SK-N-SH (cell line): Measurements from ENCODE around the gene KRTAP10-8.

Experiments
- EP300 ChIP-seq, 2 experiments: IDR thresholded peaks; 2 replicates each; pipeline versions ENCODE4 v1.4.0 to v1.6.1; 2012; ENCODE audit warnings: borderline replicate concordance in 1 of 2, low read depth in 1 of 2, low read length in 1 of 2
- EZH2phosphoT487 ChIP-seq: fragments of 200-600 bp; sonication (generic); IDR thresholded peaks from 2 replicates; pipeline ENCODE4 v1.6.1; 2017; ENCODE audit warnings: low read depth, mixed run types, mild to moderate bottlenecking, antibody characterized with exemption, moderate library complexity, borderline replicate concordance
- POLR2AphosphoS5 ChIP-seq: IDR thresholded peaks from 2 replicates; pipeline ENCODE4 v1.6.1; 2012; ENCODE audit warnings: low read depth, low read length
- SMC3 ChIP-seq: IDR thresholded peaks from 2 replicates; pipeline ENCODE4 v1.6.1; 2012; ENCODE audit warnings: low read depth, low read length, improper control_type of control experiment
- TF ChIP-seq, protein P1 (sequence below): fragments of 200-600 bp; sonication (generic); IDR thresholded peaks from 2 replicates; pipeline ENCODE4 v1.6.1; 2017; ENCODE audit warnings: antibody characterized with exemption, mild to moderate bottlenecking, moderate library complexity
- TF ChIP-seq, protein P2 (sequence below): IDR thresholded peaks from 2 replicates; pipeline ENCODE4 v1.6.1; 2012; ENCODE audit warnings: mild to moderate bottlenecking, low read depth, low read length, moderate library complexity
- TF ChIP-seq, protein P3 (sequence below): IDR thresholded peaks from 2 replicates; pipeline ENCODE4 v1.4.0; 2012; ENCODE audit warnings: low read depth, borderline replicate concordance

DNA sequence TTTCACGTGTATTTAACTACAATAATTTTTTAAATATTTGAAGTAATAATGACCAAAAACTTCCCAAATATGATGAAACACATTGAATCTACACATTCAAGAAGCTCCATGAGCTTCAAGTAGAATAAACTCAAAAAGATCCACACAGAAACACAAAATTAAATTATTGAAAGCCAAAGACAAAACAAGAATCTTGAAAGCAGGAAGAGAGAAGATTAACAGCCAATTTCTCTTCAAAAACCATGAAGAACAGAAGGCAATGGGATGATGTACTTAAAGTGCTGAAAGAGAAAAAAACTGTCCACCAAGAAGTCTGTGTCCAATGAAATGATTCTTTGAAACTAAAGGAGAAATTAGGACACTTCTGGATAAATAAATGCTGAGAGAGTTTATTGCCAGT lies 20.2 kb downstream of the KRTAP10-8 start:
- TF ChIP-seq, protein P1, sequence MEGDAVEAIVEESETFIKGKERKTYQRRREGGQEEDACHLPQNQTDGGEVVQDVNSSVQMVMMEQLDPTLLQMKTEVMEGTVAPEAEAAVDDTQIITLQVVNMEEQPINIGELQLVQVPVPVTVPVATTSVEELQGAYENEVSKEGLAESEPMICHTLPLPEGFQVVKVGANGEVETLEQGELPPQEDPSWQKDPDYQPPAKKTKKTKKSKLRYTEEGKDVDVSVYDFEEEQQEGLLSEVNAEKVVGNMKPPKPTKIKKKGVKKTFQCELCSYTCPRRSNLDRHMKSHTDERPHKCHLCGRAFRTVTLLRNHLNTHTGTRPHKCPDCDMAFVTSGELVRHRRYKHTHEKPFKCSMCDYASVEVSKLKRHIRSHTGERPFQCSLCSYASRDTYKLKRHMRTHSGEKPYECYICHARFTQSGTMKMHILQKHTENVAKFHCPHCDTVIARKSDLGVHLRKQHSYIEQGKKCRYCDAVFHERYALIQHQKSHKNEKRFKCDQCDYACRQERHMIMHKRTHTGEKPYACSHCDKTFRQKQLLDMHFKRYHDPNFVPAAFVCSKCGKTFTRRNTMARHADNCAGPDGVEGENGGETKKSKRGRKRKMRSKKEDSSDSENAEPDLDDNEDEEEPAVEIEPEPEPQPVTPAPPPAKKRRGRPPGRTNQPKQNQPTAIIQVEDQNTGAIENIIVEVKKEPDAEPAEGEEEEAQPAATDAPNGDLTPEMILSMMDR = no peak
- TF ChIP-seq, protein P2, sequence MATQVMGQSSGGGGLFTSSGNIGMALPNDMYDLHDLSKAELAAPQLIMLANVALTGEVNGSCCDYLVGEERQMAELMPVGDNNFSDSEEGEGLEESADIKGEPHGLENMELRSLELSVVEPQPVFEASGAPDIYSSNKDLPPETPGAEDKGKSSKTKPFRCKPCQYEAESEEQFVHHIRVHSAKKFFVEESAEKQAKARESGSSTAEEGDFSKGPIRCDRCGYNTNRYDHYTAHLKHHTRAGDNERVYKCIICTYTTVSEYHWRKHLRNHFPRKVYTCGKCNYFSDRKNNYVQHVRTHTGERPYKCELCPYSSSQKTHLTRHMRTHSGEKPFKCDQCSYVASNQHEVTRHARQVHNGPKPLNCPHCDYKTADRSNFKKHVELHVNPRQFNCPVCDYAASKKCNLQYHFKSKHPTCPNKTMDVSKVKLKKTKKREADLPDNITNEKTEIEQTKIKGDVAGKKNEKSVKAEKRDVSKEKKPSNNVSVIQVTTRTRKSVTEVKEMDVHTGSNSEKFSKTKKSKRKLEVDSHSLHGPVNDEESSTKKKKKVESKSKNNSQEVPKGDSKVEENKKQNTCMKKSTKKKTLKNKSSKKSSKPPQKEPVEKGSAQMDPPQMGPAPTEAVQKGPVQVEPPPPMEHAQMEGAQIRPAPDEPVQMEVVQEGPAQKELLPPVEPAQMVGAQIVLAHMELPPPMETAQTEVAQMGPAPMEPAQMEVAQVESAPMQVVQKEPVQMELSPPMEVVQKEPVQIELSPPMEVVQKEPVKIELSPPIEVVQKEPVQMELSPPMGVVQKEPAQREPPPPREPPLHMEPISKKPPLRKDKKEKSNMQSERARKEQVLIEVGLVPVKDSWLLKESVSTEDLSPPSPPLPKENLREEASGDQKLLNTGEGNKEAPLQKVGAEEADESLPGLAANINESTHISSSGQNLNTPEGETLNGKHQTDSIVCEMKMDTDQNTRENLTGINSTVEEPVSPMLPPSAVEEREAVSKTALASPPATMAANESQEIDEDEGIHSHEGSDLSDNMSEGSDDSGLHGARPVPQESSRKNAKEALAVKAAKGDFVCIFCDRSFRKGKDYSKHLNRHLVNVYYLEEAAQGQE = no peak
- TF ChIP-seq SMC3 = no peak
- TF ChIP-seq, protein P3, sequence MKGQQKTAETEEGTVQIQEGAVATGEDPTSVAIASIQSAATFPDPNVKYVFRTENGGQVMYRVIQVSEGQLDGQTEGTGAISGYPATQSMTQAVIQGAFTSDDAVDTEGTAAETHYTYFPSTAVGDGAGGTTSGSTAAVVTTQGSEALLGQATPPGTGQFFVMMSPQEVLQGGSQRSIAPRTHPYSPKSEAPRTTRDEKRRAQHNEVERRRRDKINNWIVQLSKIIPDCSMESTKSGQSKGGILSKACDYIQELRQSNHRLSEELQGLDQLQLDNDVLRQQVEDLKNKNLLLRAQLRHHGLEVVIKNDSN = no peak
- no peak for TF ChIP-seq EP300 (IDR thresholded peaks at IDR 0.05; ENCODE audit: borderline replicate concordance in 1 of 2, low read depth in 1 of 2, low read length in 1 of 2)
- no peak for TF ChIP-seq EZH2phosphoT487
- TF ChIP-seq POLR2AphosphoS5 = no peak
